ENCODE results near the gene WLS.

WLS gene

DNA sequence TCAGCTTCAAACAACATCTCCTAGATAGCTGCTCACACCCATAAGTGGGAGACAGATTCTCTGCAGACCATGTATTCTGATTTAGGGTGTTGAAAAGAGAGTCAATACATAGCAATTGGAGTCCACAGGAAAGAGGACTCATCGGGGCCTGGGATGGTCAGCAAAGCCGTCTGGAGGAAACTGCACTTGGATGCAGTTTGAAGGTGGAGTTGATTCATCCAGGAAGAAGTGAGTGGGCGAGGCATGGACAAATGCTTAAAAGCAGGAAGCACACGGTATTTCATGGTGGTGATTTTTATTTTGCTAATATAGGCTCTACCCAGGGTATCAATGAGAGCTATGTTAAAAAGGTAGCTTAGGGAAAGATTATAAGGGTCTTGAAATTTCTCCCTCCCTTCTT, 145.1 kb downstream of the WLS start:
- Histone ChIP-seq H3K36me3 (ENCODE audit: control insufficient read depth, insufficient read depth, low read length) (no peaks in the 10 kb centered on the region), H3K4me3 (ENCODE audit: low read depth, low read length) (no peak overlapping the region), H3K27me3 (ENCODE audit: control insufficient read depth, insufficient read depth, low read length) (no peaks in the 10 kb centered on the region), H3K9me3 (ENCODE audit: control insufficient read depth, low read length) (no peaks in the 10 kb centered on the region), H3K4me2 (ENCODE audit: low read length) (no peak overlapping the region), H3K9ac (no peak overlapping the region), H3K4me1 (no peaks in the 10 kb centered on the region), H2AFZ (no peak overlapping the region), H3K27ac (no peak overlapping the region), H3K79me2 (no peaks in the 10 kb centered on the region)
- TF ChIP-seq, protein P1, sequence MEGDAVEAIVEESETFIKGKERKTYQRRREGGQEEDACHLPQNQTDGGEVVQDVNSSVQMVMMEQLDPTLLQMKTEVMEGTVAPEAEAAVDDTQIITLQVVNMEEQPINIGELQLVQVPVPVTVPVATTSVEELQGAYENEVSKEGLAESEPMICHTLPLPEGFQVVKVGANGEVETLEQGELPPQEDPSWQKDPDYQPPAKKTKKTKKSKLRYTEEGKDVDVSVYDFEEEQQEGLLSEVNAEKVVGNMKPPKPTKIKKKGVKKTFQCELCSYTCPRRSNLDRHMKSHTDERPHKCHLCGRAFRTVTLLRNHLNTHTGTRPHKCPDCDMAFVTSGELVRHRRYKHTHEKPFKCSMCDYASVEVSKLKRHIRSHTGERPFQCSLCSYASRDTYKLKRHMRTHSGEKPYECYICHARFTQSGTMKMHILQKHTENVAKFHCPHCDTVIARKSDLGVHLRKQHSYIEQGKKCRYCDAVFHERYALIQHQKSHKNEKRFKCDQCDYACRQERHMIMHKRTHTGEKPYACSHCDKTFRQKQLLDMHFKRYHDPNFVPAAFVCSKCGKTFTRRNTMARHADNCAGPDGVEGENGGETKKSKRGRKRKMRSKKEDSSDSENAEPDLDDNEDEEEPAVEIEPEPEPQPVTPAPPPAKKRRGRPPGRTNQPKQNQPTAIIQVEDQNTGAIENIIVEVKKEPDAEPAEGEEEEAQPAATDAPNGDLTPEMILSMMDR (IDR thresholded peaks at IDR 0.05): no peak

DNA sequence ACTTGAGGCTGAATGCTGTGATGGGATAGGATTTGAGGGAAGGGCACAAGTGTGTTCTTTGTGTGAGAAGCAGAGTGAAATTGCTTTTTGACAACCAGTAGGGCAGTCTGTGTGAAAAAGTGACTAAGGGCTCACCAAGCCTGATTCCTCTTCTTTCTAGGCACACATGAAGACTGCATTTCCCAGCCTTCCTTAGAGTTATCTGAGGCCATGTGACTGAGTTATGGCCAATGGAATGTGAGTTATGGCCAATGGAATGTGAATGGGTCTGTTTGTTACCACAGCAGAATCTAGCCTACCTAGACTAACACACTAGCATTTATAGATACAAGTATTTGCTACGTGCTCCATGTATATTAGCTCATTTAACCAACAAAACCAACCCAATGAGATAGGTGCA, 146.6 kb downstream of the WLS start:
- Histone ChIP-seq H3K9ac (no peak overlapping the region), H2AFZ (no peak overlapping the region), H3K27me3 (ENCODE audit: control insufficient read depth, insufficient read depth, low read length) (no peaks in the 10 kb centered on the region), H3K36me3 (ENCODE audit: control insufficient read depth, insufficient read depth, low read length) (no peaks in the 10 kb centered on the region), H3K4me2 (ENCODE audit: low read length) (no peak overlapping the region), H3K79me2 (no peaks in the 10 kb centered on the region), H3K4me1 (no peaks in the 10 kb centered on the region), H3K27ac (no peak overlapping the region), H3K9me3 (ENCODE audit: control insufficient read depth, low read length) (no peaks in the 10 kb centered on the region), H3K4me3 (ENCODE audit: low read depth, low read length) (no peak overlapping the region)
- TF ChIP-seq, protein P1 (IDR thresholded peaks at IDR 0.05): no peak

DNA sequence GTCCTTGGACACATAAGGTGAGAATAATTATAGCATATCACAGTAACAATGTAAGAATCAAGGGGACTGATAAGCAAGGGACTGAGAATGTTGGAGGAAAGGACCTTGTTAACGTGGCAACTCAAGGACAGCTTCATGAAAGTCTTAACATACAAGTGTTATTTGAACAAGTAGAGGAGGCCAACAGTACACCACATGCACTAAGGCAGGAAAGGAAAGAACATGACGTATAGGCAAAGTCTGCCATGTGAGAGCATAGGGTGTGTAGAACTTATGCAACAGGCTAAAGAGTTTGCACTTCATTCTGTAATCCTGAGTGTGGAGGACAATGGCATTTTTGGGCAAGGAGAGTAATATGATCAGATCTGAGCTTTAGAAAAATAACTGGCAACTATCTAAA, 148.6 kb downstream of the WLS start:
- TF ChIP-seq, protein P1 (IDR thresholded peaks at IDR 0.05): no peak
- Histone ChIP-seq H3K27me3 (ENCODE audit: control insufficient read depth, insufficient read depth, low read length) (no peaks in the 10 kb centered on the region), H3K4me3 (ENCODE audit: low read depth, low read length) (no peak overlapping the region), H3K36me3 (ENCODE audit: control insufficient read depth, insufficient read depth, low read length) (no peaks in the 10 kb centered on the region), H3K4me2 (ENCODE audit: low read length) (no peak overlapping the region), H3K27ac (no peak overlapping the region), H3K79me2 (no peaks in the 10 kb centered on the region), H3K9ac (no peak overlapping the region), H3K9me3 (ENCODE audit: control insufficient read depth, low read length) (no peaks in the 10 kb centered on the region), H3K4me1 (no peaks in the 10 kb centered on the region), H2AFZ (no peak overlapping the region)

DNA sequence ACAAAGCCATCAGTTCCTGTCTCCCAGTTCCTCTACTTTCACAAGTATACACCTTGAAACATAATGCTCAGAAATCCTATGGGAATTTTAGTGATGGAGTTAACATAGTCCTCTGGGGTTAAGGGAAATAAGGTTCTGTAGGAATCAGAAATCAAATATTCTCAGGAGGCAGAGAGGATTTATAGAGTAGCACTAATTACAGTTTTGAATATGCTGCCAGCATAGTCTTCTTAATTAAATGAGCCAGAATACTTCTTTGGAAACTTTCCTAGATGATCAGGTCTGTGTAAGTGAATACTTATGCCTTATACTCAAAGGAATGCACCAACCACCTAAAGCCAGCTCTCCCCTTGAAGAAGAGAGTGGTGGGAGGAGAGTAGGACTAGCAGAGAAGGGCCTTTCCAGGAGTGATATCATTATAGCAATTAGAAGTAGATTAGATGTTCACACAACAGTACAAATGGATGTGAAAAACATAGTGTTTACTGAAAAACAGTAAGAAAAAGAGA, 150.5 kb downstream of the WLS start:
- H3K9me3 ChIP-seq (ENCODE audit: control insufficient read depth, low read length): no peaks in the 10 kb centered on the region
- TF ChIP-seq, protein P1 (IDR thresholded peaks at IDR 0.05): no peak
- H3K79me2 ChIP-seq: no peaks in the 10 kb centered on the region
- no peak overlapping the region for H3K27ac ChIP-seq
- no peaks in the 10 kb centered on the region for H3K4me1 ChIP-seq
- no peaks in the 10 kb centered on the region for H3K36me3 ChIP-seq (ENCODE audit: control insufficient read depth, insufficient read depth, low read length)
- no peak overlapping the region for H2AFZ ChIP-seq
- H3K4me3 ChIP-seq (ENCODE audit: low read depth, low read length): no peak overlapping the region
- H3K4me2 ChIP-seq (ENCODE audit: low read length): no peak overlapping the region
- H3K27me3 ChIP-seq (ENCODE audit: control insufficient read depth, insufficient read depth, low read length): no peaks in the 10 kb centered on the region
- no peak overlapping the region for H3K9ac ChIP-seq

DNA sequence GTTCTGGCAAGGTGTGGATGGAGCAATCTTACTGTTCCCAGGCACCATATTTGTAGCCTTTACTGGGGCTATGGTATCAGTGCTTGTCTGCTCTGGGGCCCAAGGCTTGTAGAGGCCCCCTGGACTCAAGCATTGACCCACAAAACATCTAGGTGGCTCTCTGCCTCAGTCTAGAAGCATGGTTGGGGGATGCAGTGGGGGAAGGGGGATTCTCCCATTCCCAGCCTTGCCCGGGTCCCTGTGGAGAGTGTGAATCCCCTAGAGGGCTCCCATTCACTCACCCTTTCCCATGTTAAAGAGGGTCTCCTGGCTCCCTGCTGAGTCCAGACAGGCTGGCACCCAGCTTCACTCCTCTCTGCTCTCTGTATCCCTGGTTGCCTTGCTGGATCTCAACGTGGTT, 153.7 kb downstream of the WLS start:
- H3K4me3 ChIP-seq (ENCODE audit: low read depth, low read length): no peak overlapping the region
- no peak overlapping the region for H3K27ac ChIP-seq
- TF ChIP-seq, protein P1 (IDR thresholded peaks at IDR 0.05): no peak
- H3K4me1 ChIP-seq: no peaks in the 10 kb centered on the region
- H3K27me3 ChIP-seq (ENCODE audit: control insufficient read depth, insufficient read depth, low read length): no peaks in the 10 kb centered on the region
- no peak overlapping the region for H2AFZ ChIP-seq
- H3K4me2 ChIP-seq (ENCODE audit: low read length): no peak overlapping the region
- H3K9ac ChIP-seq: no peak overlapping the region
- H3K79me2 ChIP-seq: no peaks in the 10 kb centered on the region
- H3K36me3 ChIP-seq (ENCODE audit: control insufficient read depth, insufficient read depth, low read length): no peaks in the 10 kb centered on the region
- H3K9me3 ChIP-seq (ENCODE audit: control insufficient read depth, low read length): no peaks in the 10 kb centered on the region

Measured in parathyroid adenoma (tissue), 2 donors.